GM21360 (cell line): Measurements from ENCODE around the gene BANP.
"Not testable (repeated sequence)": the region's sequence is repeated elsewhere in the genome, so short reads cannot be mapped to it uniquely, and the experiment has no call there.

Experiments used
- ATAC-seq: cut with Tn5 transposase; IDR thresholded peaks from one replicate; pipeline ENCODE4 v1.9.1; 2021; ENCODE audit warnings: mild to moderate bottlenecking, moderate library complexity; ENCODE audit not compliant: unreplicated experiment

The BANP gene

GRCh38 chr16:87950765-87951551 lies at the start of gene BANP:
BANP (plus strand) TSS chr16:87951434; CDS start chr16:87975116, 23,682 bp downstream.
- ATAC-seq = peak; percentile 79

- not testable (repeated sequence) for ATAC-seq
Observed at GRCh38 chr16:87904963-87905362, 46.3 kb upstream of the BANP start.

DNA sequence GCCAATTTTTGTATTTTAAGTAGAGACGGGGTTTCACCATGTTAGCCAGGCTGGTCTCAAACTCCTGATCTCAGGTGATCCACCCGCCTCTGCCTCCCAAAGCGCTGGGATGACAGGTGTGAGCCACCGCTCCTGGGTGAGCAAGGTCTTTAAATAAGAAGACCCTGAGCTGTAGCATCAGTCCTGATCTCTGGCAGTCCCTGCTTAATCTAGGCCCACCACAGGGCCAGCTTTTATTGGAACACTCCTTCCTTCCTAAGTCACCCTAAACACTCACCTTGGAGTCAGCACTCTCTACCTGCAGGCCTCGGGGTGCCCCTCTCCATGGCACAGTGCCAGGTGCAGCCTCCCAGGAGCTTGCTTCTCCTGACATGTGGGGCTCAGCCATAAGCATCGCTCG lies 45.7 kb upstream of the BANP start:
- ATAC-seq = not testable (repeated sequence)

DNA sequence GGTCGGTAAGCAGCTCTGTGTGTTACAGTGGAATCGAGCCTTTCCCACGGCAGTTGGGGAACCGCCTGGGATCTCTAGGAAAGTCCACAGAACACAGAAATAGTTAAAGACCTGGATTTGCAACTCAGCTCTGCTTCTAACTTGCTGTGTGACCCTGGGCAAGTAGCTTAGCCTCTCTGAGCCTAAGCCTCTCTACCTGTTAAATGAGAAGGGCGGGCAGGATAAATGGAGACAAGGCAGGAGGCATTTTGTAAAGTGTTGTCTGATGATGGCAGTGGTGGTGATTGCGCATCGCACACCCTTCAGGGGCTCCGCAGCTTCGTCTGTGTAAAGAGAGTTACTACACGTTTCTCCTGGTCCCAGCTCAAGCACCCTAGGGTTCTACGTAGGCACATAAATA lies 43.1 kb upstream of the BANP start:
- not testable (repeated sequence) for ATAC-seq

GRCh38 chr16:87909203-87909935 lies 41.9 kb upstream of the BANP start:
- ATAC-seq = peak; percentile 86

GRCh38 chr16:87911106-87911763 lies 40.0 kb upstream of the BANP start:
- not testable (repeated sequence) for ATAC-seq

- ATAC-seq = not testable (repeated sequence)
Observed at GRCh38 chr16:87912691-87913090, 38.5 kb upstream of the BANP start.

DNA sequence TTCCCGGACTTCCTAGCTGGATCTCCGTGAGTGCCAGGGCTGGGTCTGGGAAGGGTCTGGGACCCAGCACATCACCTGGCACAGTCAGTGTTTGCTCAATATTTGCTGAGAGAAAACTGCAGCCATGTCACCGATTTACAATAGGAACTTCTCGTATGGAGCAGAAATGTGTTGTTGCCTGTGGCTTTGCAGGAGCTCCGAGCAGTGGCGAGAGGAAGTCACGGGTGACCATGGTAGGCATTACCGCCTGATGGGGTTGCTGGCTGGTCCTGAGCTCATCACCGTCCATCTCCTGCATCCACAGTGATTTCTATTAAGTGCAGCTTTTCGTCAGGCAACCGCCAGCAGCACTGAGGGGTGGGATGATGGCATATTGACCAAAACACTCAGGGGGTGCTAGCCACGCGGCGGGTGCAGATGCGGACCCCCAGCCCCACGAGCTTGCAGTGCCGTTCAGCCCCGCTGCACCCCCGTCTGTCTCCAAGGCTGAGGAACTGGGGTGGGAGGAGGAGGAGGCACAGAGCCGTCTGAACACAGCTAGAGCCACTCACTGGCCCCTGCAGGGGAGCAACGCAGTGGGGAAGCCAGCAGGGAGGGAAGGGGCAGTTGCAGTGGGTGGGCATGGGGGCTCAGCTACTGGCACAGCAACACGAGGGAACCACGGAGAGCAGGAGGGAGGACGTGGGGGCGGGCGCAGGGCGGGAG lies 37.1 kb upstream of the BANP start:
- ATAC-seq = not testable (repeated sequence)

GRCh38 chr16:87914812-87915211 lies 36.4 kb upstream of the BANP start:
- no peak for ATAC-seq

- ATAC-seq = no peak
Observed at GRCh38 chr16:87917503-87917902, 33.7 kb upstream of the BANP start.

DNA sequence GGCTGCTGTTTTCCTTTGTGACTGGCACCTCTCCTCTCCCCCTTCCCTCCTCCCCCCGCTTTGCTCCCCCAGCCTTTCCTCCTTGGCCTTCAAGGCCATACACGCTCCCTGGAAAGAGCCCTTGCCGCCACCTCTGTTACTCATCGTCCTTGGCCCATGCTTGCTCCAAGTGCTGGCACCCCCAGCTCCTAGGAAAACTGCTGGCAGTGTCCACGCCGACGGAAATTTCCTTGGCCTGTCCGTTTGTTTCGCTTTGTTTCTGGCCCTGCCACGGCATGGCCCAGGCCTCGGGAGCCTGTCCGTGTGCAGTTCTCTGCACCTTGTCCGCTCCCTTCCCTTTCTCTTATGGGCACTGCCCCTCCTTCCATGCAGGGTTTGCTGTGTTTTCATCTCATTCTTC lies 32.9 kb upstream of the BANP start:
- ATAC-seq = no peak

DNA sequence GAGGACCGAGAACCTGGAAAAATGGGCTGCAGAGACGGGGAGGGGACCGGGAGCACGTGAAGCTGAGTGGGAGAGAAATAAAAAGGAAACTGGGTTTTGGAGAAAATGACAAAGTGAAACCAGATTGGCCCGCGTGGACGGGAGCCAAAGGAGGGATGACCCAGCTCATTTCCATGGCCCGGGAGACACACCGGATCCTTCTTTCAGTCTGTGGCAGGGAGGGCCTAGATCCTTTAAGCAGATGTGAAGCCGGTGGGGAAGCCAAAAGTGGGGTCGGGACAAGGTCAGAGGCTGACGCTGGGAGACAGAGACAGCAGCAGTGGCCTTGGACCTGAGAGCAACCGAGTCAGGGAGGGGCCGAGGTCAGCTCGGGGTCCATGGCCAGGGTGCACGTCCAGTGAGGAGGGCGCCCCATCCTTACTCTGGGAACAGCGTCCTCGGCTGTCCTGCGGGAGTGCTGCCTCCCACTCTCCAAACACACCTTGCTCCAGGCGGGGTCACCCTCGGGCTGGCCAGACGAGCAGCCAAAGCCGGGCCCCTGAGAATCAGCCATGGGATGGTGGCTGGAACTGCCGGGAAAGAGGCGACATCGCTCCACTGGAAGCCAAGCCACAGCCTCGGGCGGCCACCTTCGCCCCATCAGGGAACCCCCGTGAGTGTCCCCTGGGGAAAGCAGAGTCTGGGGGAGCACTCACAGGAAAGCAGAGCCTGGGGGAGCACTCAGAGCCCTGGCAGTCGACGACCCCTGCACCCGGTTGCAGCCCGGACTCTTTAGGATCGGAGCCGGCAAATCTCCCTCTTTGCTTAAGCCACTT lies 32.2 kb upstream of the BANP start:
- ATAC-seq = no peak

DNA sequence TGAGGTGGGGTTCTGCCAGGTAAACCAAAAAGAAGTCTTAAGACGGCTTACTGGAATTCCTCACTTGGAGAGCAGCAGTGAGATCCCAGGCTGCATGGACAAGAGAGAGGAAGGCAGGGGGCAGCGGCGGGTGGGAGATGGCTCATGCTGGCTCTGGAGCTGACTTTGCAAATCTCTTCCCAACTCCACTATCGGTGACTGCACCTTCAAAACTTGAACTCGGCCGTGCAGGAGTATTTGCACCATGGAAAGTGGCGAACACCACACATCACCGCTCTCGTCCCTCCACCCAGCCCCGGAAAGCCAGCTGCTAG lies 31.6 kb upstream of the BANP start:
- ATAC-seq = no peak

DNA sequence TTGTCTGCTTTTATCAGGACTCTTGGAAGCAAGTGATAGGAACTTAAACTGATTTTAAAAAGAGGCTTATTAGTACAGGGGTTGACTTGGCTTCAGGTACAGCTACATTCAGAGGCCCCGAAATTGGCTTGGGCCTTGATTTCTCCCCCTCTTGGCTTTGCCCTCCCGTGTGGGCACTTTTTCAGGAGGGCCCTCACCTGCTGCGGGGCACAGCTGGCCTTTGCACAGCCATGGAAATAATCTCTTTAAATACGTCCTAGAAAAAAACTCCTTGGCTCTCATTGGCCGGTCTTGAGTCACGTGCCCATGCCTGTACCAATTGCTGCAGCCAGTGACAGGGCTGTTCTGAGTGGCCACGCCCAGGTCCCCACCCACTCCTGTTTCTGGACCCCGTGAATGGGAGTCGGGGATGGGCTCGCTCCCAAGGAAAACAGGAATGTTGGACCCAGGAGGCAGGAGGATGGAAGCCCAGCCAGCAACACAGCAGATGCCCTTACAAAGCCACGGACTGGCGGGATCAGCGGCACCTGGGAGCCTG lies 29.9 kb upstream of the BANP start:
- ATAC-seq = no peak

DNA sequence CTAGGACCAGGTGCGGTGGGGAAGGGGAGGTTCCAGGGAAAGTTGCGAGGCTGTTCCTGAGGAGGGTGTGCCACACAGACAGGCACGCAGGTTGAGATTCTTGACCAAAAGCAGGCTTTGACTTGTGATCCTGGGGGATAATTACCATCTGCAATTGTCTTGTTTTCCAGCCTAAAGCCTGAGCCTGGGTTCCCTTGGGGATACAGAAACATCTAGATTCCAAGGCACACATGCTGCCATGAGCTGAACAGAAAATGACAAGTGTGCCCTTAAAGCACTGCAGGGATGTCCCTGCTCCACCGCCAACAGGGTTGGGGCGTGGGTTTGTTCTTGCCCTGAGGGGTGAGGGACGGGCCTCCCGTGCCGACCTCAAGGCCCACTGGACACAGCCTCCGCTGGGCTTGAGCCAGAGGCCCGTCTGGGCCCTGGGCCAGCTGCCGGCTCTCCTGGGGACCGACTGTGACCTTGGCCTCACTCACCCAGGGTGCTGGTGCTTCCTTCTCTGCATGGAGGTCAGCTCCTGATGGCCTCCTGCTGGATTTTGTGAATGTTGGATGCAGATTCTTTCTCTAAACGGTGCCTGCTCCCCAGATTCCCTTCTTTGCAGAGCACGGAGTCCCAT lies 28.9 kb upstream of the BANP start:
- no peak for ATAC-seq

DNA sequence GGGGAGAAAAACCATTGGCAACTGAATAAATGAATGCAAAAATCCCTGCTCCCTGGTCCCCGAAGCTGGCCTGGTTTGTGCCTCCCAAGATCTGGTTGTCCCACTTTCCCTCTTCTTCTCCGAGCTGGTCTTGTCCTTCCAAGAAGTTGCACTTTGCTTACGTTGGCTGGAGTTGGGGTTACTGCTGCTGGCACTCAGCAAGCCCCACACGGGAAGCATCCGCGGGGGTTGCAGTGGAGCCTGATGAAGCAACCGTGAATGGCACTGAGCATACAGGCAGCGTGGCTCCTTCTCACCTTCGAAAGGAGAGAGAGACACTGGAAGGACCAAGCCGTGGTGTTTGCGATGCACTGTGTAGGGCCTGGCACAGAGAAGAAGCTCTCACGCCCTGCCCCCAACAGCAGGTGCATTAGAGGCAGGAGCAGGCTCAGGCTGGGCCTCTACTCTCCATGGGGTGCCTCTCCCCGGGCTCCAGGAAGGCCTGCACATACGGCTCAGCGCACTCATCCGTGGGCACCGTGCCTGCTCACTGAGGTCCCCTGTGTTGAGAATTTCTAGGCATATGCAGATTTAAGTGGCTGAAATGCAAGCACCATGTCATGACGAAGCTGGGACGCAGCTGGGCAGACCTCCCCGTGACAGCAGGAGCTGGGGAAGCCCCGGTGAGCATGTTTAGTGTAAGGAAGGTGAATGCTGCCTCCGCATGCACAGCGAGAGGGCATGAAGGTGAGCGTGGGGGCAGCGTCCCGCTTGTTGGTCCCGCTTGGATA lies 27.0 kb upstream of the BANP start:
- no peak for ATAC-seq

GRCh38 chr16:87924811-87925670 lies 26.2 kb upstream of the BANP start:
- no peak for ATAC-seq
